Measurements from ENCODE around the gene PTGFRN.

DNA sequence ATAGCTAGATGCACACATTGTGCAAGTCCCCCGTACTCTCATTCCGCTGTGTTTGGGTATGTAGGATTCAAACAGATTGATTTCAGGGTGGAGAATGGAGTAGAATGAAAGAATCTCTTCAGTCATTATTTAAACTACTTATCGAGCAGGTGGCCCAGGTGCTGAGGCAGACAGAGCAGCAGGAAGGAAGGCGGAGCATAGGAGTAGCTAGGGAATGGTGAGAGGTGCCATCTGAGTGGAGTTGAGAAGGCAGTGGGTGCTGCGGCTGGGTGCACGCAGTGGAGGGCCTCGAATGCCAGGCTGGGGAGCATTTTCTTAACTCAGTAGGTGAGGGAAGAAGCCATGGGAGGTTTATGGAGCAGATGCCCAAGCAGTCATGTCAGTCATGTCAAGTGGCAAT is 46.7 kb downstream of the PTGFRN start:
- TF ChIP-seq, protein P1, sequence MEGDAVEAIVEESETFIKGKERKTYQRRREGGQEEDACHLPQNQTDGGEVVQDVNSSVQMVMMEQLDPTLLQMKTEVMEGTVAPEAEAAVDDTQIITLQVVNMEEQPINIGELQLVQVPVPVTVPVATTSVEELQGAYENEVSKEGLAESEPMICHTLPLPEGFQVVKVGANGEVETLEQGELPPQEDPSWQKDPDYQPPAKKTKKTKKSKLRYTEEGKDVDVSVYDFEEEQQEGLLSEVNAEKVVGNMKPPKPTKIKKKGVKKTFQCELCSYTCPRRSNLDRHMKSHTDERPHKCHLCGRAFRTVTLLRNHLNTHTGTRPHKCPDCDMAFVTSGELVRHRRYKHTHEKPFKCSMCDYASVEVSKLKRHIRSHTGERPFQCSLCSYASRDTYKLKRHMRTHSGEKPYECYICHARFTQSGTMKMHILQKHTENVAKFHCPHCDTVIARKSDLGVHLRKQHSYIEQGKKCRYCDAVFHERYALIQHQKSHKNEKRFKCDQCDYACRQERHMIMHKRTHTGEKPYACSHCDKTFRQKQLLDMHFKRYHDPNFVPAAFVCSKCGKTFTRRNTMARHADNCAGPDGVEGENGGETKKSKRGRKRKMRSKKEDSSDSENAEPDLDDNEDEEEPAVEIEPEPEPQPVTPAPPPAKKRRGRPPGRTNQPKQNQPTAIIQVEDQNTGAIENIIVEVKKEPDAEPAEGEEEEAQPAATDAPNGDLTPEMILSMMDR (IDR thresholded peaks at IDR 0.05), result no peak
- TF ChIP-seq POLR2A (IDR thresholded peaks at IDR 0.05), result no peak
